HG02884 (cell line): Measurements from ENCODE around the gene TMED7.

Experiments used
- ATAC-seq: cut with Tn5 transposase; IDR thresholded peaks from one replicate; pipeline ENCODE4 v1.9.1; 2021; ENCODE audit warnings: mild to moderate bottlenecking, moderate library complexity; ENCODE audit not compliant: unreplicated experiment

Gene TMED7

DNA sequence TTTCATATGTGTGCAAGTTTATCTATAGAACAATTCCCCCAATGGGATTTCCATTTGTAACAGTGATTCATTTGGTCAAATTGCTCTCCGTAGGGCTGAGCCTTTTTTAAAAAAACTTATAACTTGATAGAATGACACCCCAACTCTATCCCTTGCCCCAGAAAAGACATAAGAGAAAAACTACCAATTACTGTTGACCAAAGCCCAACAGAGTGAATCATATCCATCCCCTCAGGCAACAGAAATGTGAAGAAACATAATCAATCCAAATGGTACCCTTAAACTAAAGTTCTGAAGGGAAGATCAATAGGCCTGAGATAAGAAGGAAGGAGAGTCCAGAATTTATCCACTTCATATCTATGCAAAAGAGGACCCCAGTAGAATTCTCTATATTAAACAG, 41.3 kb downstream of the TMED7 start:
- no peak for ATAC-seq

DNA sequence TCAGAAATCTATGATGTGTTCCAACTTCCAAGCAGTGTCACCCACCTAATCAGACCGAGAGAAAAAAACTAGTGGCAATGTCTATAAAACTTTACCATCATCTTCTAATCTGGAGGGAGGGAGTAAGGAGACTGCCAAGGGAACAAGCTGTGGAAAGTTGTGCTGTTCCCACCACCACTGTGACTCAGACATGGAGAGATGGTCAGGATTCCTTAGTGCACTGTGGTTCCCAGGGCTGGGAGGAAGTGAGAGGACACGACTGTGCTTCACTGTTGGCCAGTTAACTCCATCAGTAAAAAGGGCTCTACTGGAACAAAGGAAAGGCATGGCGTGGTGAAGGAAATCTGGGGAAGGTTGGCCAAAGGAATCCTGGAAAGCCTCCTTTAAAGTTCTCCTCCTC, 42.4 kb downstream of the TMED7 start:
- ATAC-seq: no peak

DNA sequence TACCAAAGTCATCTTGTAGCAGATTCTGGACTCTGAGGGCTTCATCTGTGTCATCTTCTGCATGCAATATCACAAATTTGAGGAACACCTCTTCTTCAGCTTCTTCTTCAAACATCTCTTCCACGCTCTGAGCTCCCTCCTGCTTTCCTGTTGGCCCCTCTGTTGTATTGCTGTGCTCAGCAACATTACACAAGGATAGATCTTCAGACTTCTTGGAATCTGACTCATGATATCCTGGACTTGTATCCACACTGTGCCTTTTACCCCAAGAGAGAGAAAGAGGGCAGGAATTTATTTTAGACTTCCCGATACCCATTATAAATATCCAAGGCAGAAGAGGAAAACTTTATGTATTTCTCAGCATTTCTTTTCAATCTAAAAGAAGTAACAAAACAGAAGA, 44.9 kb downstream of the TMED7 start:
- ATAC-seq: no peak

DNA sequence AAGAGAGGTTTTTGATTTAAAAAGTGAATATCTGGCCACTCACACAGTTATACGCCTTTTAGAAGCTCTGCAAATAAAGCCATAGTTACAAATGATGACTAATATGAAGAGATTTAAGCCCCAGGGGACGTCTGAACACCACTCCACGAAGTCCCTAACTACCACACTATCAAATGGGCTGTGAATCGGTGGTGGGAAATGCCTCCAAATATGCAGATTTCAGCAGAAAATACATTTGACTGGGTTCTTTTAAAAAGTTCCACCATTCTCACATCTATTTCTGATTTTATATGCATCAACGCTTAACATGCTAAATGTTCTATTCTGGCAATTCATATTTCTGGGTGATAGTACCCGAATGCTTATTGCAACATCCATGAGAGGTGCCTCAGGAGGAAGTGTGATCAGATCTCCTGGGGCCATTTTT, 46.1 kb downstream of the TMED7 start:
- ATAC-seq: peak; percentile 56

DNA sequence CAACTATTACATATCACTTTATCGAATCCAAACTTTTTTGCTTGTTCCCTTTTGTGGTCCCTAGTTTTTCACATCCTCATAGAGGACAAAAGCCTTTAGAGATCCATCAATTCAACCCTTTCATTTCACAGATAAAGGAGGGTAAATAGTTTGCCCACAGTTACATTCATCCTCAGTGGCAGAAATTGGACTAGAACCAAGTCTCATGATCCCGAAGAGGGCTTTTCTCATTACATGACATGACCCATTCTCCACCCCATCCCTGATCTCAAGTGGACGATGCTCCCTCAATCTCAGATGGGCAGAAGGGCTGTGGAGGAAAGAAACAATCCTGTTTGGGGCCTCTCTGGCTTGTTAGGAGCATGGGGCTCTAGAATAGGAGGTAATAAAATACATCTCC, 46.6 kb downstream of the TMED7 start:
- no peak for ATAC-seq

DNA sequence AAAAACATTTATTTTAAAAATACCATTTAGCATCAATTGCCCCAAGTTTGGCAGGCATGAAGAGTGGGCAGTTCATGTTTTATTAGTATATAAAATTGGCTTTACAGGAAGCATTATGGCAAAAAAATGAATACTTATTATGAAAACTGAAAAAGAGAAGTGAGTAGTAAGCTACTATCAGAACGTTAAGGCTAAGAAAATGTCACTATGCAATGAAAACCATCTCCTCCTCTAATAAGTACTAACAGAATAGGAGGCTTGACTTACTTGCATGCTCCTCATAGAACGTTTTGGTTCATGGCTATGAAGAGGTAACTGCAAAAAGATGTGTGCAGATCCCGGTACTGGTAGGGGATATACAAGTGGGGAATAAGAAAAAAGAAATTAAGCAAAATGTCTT, 47.2 kb downstream of the TMED7 start:
- ATAC-seq: peak; percentile 40

DNA sequence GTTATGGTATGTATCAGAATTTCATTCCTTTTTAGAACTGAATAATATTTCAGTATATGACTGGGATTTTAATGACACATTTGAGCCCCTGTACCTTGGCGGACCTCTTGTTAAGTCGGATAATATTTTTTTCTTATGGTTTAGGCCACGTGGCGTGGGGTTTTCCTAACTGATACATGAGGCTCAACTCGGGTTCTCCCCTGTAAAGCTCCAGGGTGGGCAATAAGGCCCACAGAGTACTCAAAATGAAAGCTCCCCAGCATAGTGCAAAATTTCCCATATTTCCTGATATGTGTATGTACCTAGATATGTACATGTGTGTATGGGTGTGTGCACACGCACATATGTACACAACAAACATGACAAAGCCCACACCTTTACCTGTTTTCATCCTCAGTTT, 48.1 kb downstream of the TMED7 start:
- ATAC-seq: no peak

DNA sequence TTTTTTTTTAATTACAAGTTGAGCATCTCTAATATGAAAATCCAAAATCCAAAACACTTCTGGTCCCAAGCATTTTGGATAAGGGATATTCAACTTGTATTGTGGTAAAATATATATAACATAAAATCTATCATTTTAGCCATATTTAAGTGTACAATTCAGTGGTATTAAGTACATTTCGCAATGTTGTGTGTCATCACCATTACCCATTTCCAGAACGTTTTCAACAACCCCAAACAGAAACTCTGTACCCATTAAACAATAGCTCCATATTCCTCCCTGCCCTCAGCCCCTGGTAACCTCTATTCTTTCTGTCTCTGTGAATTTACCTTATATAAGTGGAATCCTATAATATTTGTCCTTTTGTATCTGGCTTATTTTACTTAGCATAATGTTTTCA, 48.5 kb downstream of the TMED7 start:
- ATAC-seq: no peak

DNA sequence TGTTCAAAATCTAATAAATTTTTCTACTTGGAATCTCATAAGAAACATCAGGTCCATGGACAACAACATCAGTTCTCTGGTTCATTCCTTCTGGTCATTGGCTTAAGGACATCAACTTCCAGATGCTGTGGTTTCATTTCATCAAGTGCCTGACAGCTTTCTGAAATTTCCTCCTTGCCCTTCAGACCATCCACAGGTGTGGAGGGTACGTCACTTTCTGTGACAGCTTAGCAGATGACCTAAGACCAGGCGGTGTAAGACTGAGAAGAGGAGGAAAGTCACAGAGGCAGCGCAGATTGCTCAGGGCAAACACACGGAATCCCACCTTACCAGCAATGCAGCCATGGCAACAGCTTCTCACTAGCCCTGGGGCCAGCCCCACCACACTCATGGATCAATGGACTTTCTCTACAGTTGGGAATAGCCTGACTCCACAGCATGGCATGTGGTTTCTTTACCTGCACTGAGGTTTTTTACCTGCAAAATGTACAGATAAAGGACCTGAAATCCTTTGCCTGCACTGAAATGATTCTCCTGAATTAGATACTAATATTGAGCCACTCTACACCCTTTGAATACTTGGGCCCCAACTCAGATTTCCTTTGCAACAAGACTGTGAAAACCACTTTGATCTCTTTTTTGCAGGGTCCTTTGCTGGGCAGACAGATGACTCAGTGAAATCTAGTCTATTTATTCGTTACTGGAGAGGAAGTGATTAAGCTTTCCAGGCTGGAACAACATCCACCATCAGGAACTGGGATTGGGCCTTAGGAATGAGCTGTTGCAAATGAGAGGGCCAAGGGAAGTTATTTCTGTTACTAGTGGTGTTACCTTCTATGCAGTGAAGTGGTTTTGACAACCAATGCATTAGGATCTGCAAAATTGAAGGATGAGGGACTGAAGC, 50.4 kb downstream of the TMED7 start:
- no peak for ATAC-seq

DNA sequence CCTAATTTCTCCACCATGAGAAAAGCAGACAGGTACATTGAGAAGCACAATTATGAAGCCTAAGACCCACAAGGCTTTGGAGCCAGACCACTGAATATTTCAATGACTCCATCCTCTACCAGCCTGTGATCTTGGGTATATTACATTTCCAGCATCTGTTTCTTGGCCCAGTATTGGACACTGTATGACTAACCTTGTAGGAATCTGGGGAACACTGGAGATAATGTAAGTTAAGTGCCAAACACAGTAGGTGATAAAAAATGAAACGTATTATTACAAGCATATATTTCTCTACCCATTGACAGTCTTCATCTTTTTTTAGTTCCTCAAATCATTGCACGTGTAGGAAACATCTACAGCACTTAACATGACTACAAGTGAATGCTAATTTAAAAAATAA, 52.7 kb downstream of the TMED7 start:
- ATAC-seq: no peak

DNA sequence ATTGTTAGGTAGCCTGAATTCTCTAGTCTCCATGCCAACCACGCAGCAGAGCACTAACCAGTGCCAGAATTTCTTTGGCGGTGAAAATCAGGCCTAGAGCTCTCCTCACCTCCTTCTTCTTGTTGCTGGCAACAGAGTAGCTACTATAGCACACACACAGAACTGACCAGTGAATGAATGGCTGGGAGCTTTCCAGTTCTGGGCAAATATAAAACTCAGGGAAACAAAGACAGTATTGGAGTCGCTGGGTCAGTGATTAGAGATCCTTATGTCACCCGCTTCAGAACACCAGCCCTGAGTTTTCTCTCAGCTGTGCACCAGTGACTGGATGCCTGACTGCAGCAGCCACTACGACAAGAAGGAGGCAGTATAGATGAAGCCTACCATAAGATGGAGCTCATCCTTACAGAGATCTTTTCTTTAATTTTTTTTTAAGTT, 54.4 kb downstream of the TMED7 start:
- no peak for ATAC-seq

DNA sequence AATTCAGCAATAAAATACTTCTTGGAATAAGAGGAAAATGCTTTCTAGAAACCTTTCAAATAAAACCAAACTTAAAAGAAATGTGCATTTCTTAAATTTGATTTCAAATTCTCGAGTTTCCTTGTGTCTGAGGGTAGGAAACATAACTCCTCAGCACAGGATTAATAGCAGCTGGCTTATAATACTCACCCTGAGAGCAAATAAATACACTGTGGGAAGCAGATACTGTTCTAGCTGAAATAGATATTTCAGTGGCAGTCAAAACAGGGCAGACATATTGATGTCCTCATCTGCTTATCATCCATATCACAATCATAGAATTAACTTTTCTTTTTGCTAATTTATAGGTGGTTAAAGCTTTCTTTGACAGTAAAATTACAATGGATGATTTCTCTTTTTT, 57.2 kb downstream of the TMED7 start:
- no peak for ATAC-seq

DNA sequence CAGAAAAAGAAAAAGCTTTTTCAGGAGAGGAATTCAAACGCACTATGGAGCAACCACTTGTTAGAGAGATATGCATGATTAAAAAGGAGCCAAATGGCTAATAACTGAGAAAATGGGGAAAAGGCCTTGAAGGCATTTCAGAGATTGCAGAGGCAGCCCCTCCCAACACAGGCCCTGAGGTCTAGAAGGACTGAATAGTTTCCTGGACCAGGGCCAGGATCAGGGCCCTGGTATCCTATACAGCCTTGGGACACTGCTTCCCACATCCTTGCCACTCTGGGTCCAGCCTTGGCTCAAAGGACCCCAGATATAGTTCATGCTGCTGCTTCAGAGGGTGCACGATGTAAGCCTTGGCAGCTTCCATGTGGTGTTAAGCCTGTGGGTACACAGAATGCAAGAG, 60.6 kb downstream of the TMED7 start:
- ATAC-seq: no peak
